ENCODE data around the gene CDK4. TPM values are rescaled to one million over a fixed set of nuclear protein-coding genes. Genes with fewer than 3 reads are reported as not detected.

The CDK4 gene
- total RNA-seq, 1 donor from 2014 or later = 333 TPM

DNA sequence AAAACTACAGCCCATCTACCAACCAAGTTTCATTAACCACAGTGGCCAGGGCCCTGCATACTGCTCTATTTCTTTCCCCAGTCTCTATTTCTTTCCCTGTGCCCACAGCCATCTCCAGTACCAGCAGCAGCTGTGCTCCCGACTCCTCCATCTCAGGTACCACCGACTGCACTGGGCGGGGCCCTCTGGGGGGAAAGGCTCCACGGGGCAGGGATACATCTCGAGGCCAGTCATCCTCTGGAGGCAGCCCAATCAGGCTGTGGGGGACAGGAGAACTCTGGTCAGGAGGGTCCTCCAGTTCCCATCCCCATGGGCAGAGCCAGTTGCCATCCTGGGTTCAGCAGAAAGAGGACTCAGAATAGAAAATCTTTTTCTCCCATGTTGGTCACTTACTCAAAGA lies 3.0 kb downstream of the CDK4 start:
- Mint-ChIP-seq H3K36me3 (ENCODE audit: low read depth) (peaks cover 30% of the 10 kb centered on the region), H3K4me3 (peak overlapping the region; percentile 48), H3K27ac (ENCODE audit: unreplicated experiment) (no peak overlapping the region), H3K4me1 (peaks cover 58% of the 10 kb centered on the region), H3K27me3 (ENCODE audit: low read depth) (peaks cover 34% of the 10 kb centered on the region), H3K9me3 (no peaks in the 10 kb centered on the region)
- no peak for DNase-seq (ENCODE audit: low read depth, low spot score)
- TF ChIP-seq, protein P1, sequence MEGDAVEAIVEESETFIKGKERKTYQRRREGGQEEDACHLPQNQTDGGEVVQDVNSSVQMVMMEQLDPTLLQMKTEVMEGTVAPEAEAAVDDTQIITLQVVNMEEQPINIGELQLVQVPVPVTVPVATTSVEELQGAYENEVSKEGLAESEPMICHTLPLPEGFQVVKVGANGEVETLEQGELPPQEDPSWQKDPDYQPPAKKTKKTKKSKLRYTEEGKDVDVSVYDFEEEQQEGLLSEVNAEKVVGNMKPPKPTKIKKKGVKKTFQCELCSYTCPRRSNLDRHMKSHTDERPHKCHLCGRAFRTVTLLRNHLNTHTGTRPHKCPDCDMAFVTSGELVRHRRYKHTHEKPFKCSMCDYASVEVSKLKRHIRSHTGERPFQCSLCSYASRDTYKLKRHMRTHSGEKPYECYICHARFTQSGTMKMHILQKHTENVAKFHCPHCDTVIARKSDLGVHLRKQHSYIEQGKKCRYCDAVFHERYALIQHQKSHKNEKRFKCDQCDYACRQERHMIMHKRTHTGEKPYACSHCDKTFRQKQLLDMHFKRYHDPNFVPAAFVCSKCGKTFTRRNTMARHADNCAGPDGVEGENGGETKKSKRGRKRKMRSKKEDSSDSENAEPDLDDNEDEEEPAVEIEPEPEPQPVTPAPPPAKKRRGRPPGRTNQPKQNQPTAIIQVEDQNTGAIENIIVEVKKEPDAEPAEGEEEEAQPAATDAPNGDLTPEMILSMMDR (conservative IDR thresholded peaks at IDR 0.05) = no peak

DNA sequence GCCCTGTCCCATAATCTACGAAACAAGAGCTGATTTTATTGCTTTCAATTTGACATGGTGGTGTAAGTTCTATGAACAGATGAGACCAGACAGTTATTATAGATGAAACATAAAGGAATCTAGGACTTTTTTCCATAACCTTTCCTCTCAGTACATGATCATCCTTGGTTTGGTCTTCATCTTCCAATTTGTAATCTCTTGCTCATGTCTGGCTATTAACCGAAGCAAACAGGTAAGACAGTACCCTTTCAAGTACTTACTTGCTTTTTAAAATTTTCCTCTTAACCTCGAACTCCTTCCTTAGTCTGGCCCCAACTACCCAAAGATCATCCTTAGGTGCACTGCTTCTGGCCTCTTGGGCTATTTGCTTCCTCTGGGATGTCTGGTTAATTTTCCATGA lies 6.1 kb downstream of the CDK4 start:
- TF ChIP-seq, protein P1 (conservative IDR thresholded peaks at IDR 0.05) = no peak
- H3K27ac Mint-ChIP-seq (ENCODE audit: unreplicated experiment) = no peak overlapping the region

DNA sequence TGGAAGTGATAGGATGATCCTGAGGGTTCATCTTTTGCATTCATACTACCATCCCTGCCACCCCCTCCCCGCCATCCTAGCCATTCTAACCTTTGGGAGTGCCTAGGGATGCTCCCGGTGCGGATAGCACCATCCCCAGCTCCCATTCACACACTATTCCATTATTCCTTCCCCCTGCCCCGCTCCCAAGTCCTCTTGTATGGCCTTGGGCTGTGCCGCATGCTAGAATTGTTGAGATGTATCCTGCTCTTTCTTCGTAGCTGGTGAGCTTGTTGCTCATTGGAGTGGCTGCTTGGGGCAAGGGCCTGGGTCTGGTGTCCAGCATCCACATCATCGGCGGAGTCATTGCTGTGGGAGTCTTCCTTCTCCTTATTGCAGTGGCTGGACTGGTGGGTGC lies 6.6 kb downstream of the CDK4 start:
- Mint-ChIP-seq H3K36me3 (ENCODE audit: low read depth) (peaks cover 17% of the 10 kb centered on the region), H3K9me3 (no peaks in the 10 kb centered on the region), H3K27me3 (ENCODE audit: low read depth) (peaks cover 46% of the 10 kb centered on the region), H3K27ac (ENCODE audit: unreplicated experiment) (peak overlapping the region; percentile 93), H3K4me1 (peaks cover 27% of the 10 kb centered on the region), H3K4me3 (peak overlapping the region; percentile 95)
- TF ChIP-seq, protein P1 (conservative IDR thresholded peaks at IDR 0.05) = no peak
- no peak for DNase-seq (ENCODE audit: low read depth, low spot score)

More for the DNA sequence above, 6.1 kb downstream of the CDK4 start:
- Mint-ChIP-seq H3K9me3 (no peaks in the 10 kb centered on the region), H3K4me3 (peak overlapping the region; percentile 95), H3K27me3 (ENCODE audit: low read depth) (peaks cover 40% of the 10 kb centered on the region), H3K4me1 (peaks cover 32% of the 10 kb centered on the region), H3K36me3 (ENCODE audit: low read depth) (peaks cover 22% of the 10 kb centered on the region)
- no peak for DNase-seq (ENCODE audit: low read depth, low spot score)

DNA sequence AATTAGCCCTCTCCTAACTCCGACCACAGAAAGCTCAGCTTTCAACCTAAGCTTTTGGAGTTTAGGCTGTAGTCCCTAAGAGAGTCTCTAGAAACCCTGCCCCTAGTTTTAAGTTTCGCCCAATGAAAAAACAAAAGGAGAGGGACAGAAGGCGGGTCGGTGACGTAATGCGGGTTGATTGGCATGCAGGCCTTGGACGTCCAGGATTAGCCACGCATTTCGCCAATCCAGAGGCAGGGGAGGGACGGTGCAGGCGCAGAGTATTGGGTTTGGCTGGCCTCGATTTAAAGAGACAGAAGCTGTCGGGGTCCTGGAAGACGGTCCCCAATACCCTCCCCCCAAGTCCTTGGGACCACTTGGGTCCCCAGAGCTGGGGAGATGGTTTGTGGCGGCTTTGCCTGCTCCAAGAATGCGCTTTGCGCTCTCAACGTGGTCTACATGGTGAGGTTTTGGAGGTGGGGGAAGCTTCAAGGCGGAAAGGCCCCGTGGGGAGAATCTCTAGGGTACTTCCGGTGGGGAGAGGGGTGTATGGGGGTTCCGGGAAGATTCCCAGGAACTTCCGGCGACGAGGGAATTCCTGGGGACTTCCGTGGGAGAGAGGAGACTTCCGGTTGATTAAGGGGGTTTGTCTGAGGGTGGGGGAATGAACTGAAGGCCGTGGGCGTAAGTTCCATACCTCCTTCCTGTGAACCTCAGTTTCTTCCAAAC lies 7.2 kb downstream of the CDK4 start, which contains the start of gene TSPAN31:
TSS of gene TSPAN31 (plus strand) at position 263 of the 708 bp plus-strand sequence. CDS start at position 379, 116 bp downstream.
- peak; percentile 85 for DNase-seq (ENCODE audit: low read depth, low spot score)
- H3K36me3 Mint-ChIP-seq (ENCODE audit: low read depth) = peaks cover 14% of the 10 kb centered on the region

GRCh38 chr12:57744194-57744776 lies 7.8 kb downstream of the CDK4 start:
- H3K9me3 Mint-ChIP-seq = no peaks in the 10 kb centered on the region
- TF ChIP-seq, protein P1 (conservative IDR thresholded peaks at IDR 0.05) = no peak
- H3K27me3 Mint-ChIP-seq (ENCODE audit: low read depth) = peaks cover 58% of the 10 kb centered on the region
- peak; percentile 58 for DNase-seq (ENCODE audit: low read depth, low spot score)
- H3K4me3 Mint-ChIP-seq = peak overlapping the region; percentile 95
- H3K4me1 Mint-ChIP-seq = peaks cover 25% of the 10 kb centered on the region
- H3K27ac Mint-ChIP-seq (ENCODE audit: unreplicated experiment) = peak overlapping the region; percentile 93
- H3K36me3 Mint-ChIP-seq (ENCODE audit: low read depth) = peaks cover 14% of the 10 kb centered on the region

More for the DNA sequence above, 7.2 kb downstream of the CDK4 start, which contains the start of gene TSPAN31:
- Mint-ChIP-seq H3K27ac (ENCODE audit: unreplicated experiment) (peak within 1 kb of the TSS; percentile 93), H3K4me1 (peaks cover 23% of the 10 kb centered on the region), H3K27me3 (ENCODE audit: low read depth) (peaks cover 51% of the 10 kb centered on the region), H3K9me3 (no peaks in the 10 kb centered on the region), H3K4me3 (peak within 1 kb of the TSS; percentile 95)
- TF ChIP-seq, protein P1 (conservative IDR thresholded peaks at IDR 0.05) = no peak

Data from neural crest cell (in vitro differentiated cells).